ENCODE results near the gene LRRFIP2. TPM values are rescaled to one million over a fixed set of nuclear protein-coding genes. Genes with fewer than 3 reads are reported as not detected.

The LRRFIP2 gene
- total RNA-seq, 2 donors from 2014 or later: 32.6 to 34.6 TPM

- Mint-ChIP-seq H3K4me3 (no peak overlapping the region), H3K9me3 (no peaks in the 10 kb centered on the region), H3K4me1 (peaks cover 7% of the 10 kb centered on the region), H3K36me3 (ENCODE audit: low read depth) (peaks cover 16% of the 10 kb centered on the region), H3K27ac (no peak overlapping the region), H3K27me3 (ENCODE audit: insufficient read depth) (no peaks in the 10 kb centered on the region)
- 80 to 100% methylated on average over 1 of the region's 1 CpG for whole genome bisulfite sequencing, 2 experiments (ENCODE audit: insufficient coverage in 1 of 2, insufficient read length in 1 of 2)
- peaks cover 27% of the 10 kb centered on the region for H3K36me3 ChIP-seq (ENCODE audit: control insufficient read depth, insufficient read depth, low read length)
- DNase-seq: no peak
- no peak overlapping the region for H3K9ac ChIP-seq (ENCODE audit: extremely low read depth, low read length, poor library complexity, severe bottlenecking)
- H3K4me3 ChIP-seq (ENCODE audit: low read length): no peak overlapping the region
- no peaks in the 10 kb centered on the region for H3K4me1 ChIP-seq (ENCODE audit: control insufficient read depth, insufficient read depth, low read length)
- H3K27ac ChIP-seq (ENCODE audit: low read depth, low read length): no peak overlapping the region
- no peak for TF ChIP-seq CTCF (conservative IDR thresholded peaks at IDR 0.05)
- H3K27me3 ChIP-seq (ENCODE audit: control insufficient read depth, insufficient read depth, low read length, poor library complexity, severe bottlenecking): no peaks in the 10 kb centered on the region
- no peaks in the 10 kb centered on the region for H3K9me3 ChIP-seq (ENCODE audit: control insufficient read depth, low read length)
Measured at GRCh38 chr3:37168896-37169295, 5.5 kb downstream of the LRRFIP2 start.

- WGBS, 2 experiments (ENCODE audit: insufficient coverage in 1 of 2, insufficient read length in 1 of 2): 67 to 80% methylated on average over 2 to 3 of the region's 3 CpGs
- H3K27me3 ChIP-seq (ENCODE audit: control insufficient read depth, insufficient read depth, low read length, poor library complexity, severe bottlenecking): no peaks in the 10 kb centered on the region
- Mint-ChIP-seq H3K9me3 (no peaks in the 10 kb centered on the region), H3K36me3 (ENCODE audit: low read depth) (peaks cover 28% of the 10 kb centered on the region), H3K27ac (no peak overlapping the region), H3K27me3 (ENCODE audit: insufficient read depth) (no peaks in the 10 kb centered on the region), H3K4me1 (peaks cover 10% of the 10 kb centered on the region), H3K4me3 (no peak overlapping the region)
- no peaks in the 10 kb centered on the region for H3K4me1 ChIP-seq (ENCODE audit: control insufficient read depth, insufficient read depth, low read length)
- H3K36me3 ChIP-seq (ENCODE audit: control insufficient read depth, insufficient read depth, low read length): peaks cover 17% of the 10 kb centered on the region
- H3K27ac ChIP-seq (ENCODE audit: low read depth, low read length): no peak overlapping the region
- no peak for TF ChIP-seq CTCF (conservative IDR thresholded peaks at IDR 0.05)
- peak; percentile 56 for DNase-seq
- no peak overlapping the region for H3K9ac ChIP-seq (ENCODE audit: extremely low read depth, low read length, poor library complexity, severe bottlenecking)
- no peak overlapping the region for H3K4me3 ChIP-seq (ENCODE audit: low read length)
- no peaks in the 10 kb centered on the region for H3K9me3 ChIP-seq (ENCODE audit: control insufficient read depth, low read length)
Measured at GRCh38 chr3:37163262-37164015, 10.9 kb downstream of the LRRFIP2 start.

- no peaks in the 10 kb centered on the region for H3K9me3 ChIP-seq (ENCODE audit: control insufficient read depth, low read length)
- peaks cover 28% of the 10 kb centered on the region for H3K36me3 Mint-ChIP-seq (ENCODE audit: low read depth)
- H3K27ac Mint-ChIP-seq: no peak overlapping the region
- DNase-seq: no peak
- H3K9me3 Mint-ChIP-seq: no peaks in the 10 kb centered on the region
- no peak overlapping the region for H3K4me3 Mint-ChIP-seq
- no peaks in the 10 kb centered on the region for H3K27me3 ChIP-seq (ENCODE audit: control insufficient read depth, insufficient read depth, low read length, poor library complexity, severe bottlenecking)
- H3K36me3 ChIP-seq (ENCODE audit: control insufficient read depth, insufficient read depth, low read length): peaks cover 9% of the 10 kb centered on the region
- 98 to 100% methylated on average over 3 of the region's 3 CpGs for WGBS, 2 experiments (ENCODE audit: insufficient coverage in 1 of 2, insufficient read length in 1 of 2)
- H3K4me3 ChIP-seq (ENCODE audit: low read length): no peak overlapping the region
- H3K4me1 Mint-ChIP-seq: peaks cover 10% of the 10 kb centered on the region
- no peak overlapping the region for H3K9ac ChIP-seq (ENCODE audit: extremely low read depth, low read length, poor library complexity, severe bottlenecking)
- TF ChIP-seq CTCF (conservative IDR thresholded peaks at IDR 0.05): no peak
- no peaks in the 10 kb centered on the region for H3K4me1 ChIP-seq (ENCODE audit: control insufficient read depth, insufficient read depth, low read length)
- no peak overlapping the region for H3K27ac ChIP-seq (ENCODE audit: low read depth, low read length)
- H3K27me3 Mint-ChIP-seq (ENCODE audit: insufficient read depth): no peaks in the 10 kb centered on the region
Measured at GRCh38 chr3:37162501-37163245, 11.7 kb downstream of the LRRFIP2 start.

Data from endodermal cell (in vitro differentiated cells).